Stimulated activated CD4-positive, alpha-beta T cell treated with anti-CD3 and anti-CD28 coated beads, TNF-alpha, amount 100 ng/mL, for 48 hours (primary cell): Measurements from ENCODE around the gene DPT.

Experiments
- DNase-seq, 3 donors: peaks; one replicate each; pipeline ENCODE4 v3.0.0-alpha.2; 2020; ENCODE audit warnings: low read depth in 3 of 3

The DPT gene

DNA sequence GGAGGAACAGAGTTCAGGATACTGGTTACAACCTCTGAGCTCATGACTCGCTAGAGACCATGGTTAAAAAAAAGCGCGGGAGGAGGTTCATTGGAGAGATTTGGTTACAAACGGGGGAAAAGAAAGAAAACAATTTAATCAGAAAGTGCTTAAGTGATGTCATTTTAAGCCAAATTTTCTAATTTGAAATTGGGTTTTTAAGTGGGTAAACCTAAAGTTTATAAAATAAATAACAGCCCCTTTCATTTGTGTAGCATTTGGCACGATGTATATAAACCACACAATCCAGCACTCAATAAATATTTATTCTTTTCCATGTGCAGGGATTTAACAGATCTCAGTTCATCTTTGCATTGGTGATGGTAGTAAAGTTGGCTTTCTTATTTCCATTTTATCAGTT is 7.0 kb upstream of the DPT start:
- DNase-seq = no peak

- DNase-seq = no peak
Measured at GRCh38 chr1:168734946-168735345, 5.9 kb upstream of the DPT start.

- no peak for DNase-seq
Measured at GRCh38 chr1:168734271-168734670, 5.3 kb upstream of the DPT start.

GRCh38 chr1:168733241-168733640 is 4.2 kb upstream of the DPT start:
- DNase-seq = no peak

DNA sequence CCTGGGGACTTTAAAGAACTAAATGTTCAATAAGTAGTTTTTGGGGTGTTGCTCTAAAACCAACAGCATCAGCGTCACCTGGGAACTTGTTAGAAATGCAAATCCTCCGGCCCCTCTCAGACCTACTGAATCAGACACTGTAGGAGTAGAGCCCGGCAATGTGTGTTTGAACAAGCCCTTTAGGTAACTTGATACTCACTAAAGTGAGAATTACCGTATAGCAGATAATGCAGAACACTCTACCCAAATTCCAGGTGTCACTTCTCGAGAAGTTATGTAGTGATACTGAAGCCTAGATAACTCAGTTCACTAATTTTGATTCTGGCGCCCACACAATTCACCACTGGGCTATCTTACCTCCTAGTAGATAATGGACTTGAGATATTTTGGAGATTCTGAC is 3.7 kb upstream of the DPT start:
- no peak for DNase-seq

DNA sequence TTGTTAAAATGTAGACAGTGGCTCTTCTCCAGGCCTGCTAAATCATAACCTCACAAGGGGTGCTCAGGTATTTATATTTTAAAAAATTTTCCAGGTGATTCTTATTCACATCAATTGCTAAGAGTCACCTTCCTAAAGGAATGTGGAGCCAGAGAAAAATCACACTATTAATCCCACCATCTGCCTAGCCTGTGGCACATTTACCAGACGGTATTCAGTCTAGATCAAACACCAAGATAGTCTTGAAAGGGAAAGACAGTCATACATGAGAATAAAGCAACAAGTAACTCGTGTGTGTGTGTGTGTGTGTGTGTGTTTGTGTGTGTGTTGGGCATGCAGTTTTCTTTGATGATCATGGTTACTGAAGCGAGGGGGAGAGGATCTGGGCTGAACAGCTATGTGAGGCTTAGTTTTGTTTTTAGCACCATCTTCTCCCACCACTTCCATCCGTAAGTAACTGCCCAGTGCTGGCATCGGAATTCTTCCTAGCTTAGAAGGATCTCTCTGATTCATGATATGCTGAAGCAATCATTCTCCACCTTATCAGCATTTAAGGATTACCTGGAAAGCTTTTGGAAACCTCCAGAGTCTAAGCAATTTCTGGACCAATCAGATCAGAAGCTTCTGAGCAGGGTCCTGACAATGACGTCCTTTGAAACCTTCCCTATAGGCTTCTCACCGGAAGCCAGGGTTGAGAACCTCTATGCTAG is 2.4 kb upstream of the DPT start:
- DNase-seq = no peak

DNA sequence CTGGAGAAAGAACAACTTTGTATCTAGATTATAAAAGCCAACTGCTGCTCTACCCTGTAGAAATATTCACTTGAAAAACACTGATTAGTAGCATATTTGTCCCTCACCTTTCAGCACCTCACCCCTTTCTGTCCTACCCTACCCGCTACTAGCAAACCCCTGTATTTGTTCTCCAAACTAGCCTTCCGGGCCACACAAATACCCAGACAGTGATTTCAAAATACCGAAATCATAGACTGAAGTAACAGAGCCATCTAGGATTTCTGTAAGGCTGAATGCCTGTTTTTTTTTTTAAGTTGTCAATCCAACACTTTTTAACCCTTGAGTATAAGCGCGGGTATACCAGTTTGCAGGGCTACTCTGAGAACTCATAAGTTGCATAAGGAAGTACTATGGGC is 398 bp upstream of the DPT start:
- DNase-seq = no peak

GRCh38 chr1:168726719-168727118 is 2.3 kb downstream of the DPT start:
- no peak for DNase-seq

GRCh38 chr1:168726281-168726680 is 2.7 kb downstream of the DPT start:
- DNase-seq = no peak

DNA sequence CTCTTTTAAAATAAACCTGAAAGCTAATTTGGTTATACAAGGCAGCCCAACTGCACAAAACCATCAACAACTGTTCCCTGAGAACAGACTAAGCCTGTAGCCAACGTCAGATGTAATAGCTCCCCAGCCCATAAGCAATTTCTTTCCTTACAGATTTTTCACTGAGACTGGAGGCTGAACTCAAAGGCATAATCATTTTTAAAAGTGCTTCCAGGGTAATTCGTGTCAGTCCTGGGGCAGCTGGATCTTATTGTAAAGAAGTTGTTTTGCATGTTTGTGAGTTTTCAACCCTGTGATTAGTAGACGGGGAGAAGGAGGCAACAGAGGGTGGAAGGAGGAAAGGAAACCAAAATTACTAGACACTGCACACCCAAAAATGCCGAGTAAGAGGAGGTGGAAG is 3.2 kb downstream of the DPT start:
- DNase-seq = no peak

DNA sequence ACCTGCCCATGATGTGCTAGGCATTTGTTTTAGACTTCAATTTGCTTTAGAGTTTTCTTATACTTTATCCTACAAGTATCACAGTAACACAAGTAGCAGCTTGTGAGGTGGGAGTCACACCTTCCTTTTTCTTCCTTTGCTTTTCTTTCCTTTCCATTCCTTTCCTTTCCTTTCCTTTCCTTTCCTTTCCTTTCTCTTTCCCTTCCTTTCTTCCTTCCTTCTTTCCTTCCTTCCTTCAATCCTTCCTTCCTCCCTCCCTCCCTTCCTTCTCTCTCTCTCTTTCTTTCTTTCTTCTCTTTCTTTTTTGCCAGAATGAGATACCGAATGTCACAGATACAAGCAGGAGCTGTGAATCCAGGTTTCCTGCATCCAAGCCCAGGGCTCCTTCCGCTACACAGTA is 3.9 kb downstream of the DPT start:
- DNase-seq = no peak

DNA sequence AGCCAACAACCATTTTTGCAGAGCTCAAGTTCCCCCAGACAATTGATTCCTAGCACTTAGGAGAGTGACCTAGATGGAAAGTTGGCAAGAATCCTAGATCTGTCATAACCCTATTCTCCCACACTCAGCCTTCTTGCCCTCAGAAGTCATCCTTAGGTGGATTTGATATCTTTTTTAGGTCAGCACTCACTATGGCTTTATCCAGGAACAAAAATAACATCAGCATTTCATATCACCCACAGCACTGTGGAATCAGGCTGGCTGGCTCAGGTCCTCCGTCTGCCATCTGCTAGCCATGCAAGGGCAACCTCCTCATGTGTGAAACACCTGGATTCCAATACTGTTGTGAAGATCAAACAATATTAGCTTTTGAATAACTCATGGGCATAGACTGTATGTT is 6.0 kb downstream of the DPT start:
- DNase-seq = no peak

DNA sequence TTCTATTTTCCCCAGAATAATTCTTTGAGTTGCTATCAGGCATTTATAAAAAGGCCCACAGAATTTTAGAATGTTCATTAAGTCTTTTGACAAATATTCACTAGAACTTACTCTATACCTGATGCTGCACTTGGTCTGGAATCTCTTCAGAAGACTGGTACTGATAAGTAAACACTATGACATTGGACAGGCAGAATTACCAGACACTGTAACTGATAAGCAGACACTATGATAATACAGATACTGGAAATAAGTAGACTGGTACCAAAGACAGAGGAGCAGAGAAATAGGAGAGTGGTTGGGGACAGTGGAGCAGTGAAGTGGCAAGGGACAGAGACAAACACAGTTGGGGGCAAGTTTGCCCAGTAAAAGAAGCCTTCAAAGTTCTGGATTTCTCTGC is 8.2 kb downstream of the DPT start:
- no peak for DNase-seq

- DNase-seq = no peak
Measured at GRCh38 chr1:168719306-168720111, 9.5 kb downstream of the DPT start.

DNA sequence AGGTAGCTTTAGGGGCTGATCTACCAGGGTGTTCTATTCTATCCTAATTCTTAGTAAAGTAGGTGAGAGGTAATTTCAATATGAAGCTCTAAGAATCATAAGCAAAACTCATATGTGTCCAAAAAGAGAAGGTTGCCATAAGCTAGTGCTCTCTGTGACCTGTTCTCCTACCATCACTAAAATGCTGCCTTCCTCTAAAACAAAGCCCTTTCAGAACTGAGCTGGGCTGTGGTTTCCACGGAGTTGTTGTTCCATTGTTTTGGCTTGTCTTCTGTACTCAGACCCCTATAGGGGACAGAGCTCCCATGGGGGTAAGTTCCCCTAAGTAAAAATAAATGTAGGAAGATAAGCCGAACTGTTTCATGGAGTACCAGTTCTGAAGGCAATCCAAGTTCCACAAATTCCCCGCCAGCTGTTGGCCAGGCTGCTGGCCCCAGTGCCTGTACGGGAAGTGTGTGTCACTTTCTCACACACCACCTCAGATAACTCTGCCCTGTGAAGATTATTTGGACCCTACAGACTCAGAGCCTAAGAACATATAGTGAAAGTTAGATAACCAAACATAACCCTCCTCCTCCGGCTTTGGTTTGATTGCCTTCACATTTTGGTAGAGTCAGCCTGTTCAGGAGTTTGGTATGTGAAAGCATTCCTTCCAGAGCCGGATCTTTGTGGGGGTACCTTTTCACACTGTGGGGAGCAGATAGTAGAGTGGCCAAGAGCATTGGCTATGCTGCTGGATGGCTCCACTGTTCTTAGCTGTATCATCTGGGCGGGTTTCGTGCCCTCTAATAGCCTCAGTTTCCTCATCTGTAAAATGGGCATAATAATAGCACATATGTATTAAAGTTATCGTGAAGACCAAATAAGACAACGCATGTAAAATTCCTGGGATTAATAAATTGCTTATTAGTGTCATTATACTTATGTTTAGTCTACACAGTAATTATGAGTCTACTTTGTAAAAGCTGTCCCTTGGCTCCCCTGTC is 10.8 kb downstream of the DPT start:
- DNase-seq = no peak

- DNase-seq = no peak
Measured at GRCh38 chr1:168714012-168714411, 15.0 kb downstream of the DPT start.

- DNase-seq = no peak
Measured at GRCh38 chr1:168709405-168710363, 19.3 kb downstream of the DPT start.

- no peak for DNase-seq
Measured at GRCh38 chr1:168708698-168709404, 20.2 kb downstream of the DPT start.

DNA sequence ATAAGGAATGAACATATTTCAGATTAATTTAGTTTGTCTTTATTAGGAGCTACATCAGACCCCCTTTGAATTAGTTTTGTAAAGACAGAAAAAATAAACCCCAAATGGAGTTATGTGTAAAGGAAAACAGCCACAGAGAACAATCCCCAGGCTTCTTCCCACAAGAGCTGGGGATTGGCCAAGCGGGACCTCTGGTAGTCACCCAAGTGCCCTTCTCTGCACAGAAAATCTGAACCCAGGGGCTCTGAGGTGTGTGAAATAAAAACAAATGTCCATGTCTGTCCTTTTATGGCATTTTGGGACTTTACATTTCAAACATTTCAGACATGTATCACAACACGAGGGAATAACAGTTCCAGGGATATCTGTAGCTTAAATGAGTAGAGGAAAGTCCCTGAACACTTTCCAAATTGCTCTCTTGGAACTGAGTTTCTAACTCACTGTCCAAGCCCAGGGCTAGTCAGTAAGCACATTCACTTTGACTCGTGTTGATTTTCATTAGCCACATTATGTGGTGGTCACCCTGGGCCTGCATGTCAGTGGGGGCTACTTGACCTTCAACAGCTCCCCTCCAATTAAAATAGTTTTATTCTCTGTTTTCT is 22.5 kb downstream of the DPT start:
- no peak for DNase-seq
